HG02759 (cell line): ENCODE data around the gene FECH.

Experiments
- ATAC-seq: cut with Tn5 transposase; IDR thresholded peaks from one replicate; pipeline ENCODE4 v1.9.1; 2021; ENCODE audit warnings: mild to moderate bottlenecking, moderate library complexity; ENCODE audit not compliant: unreplicated experiment

Gene FECH

DNA sequence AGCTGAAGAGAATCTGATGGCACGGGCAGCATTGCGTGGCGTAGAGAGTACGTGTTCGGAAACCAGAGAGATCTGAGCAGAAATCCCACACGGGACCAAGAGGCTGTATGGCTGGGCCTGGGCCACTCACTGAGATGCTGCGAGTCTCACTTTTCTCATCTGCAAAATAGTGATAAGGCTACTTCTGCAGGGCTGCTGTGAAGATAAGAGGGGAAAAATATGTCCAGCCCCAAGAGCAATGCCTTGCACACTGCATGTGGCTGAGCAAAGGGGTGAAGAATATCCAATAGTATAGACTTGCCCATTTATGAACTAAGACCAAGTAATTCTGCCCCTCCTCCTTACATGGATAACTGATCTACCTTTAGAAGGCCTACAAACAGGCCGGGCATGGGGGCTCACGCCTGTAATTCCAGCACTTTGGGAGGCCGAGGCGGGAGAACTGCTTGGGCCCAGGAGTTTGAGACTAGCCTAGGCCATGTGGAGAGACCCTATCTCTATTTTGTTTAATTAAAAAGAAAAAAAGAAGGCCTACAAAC is 3.1 kb downstream of the FECH start:
- no peak for ATAC-seq

DNA sequence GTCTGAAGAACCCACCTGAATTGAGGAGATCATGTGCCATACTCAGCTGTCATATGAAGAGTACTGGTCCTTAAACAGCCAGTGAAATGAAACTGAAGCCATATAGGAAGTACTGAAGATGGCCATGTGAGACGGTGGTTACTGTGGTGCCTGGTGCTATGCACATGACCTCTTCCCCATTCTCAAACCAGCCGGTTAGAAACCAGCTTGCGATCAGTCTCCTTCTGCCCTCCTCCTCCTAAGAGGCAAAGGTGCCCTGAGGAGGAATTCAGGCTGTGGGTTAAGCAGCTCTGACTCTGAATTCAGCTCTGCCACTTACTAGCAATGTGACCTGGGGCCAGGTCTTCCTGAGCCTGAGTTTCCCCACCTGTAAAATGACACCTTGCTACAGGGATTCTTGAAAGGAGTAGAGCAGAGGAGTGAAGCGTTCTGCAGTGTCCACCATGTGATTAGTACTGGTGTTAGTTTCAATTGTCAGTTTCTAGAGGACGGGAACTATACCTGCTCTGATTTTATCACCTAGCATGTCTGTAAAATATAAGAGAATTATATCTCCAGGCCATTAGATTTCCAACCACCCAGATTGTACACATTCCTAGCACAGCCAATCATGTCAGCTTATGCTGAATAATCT is 5.1 kb downstream of the FECH start:
- peak; percentile 93 for ATAC-seq

- ATAC-seq = no peak
Observed at GRCh38 chr18:57579934-57580333, 6.6 kb downstream of the FECH start.

GRCh38 chr18:57576316-57576715 is 10.2 kb downstream of the FECH start:
- no peak for ATAC-seq

DNA sequence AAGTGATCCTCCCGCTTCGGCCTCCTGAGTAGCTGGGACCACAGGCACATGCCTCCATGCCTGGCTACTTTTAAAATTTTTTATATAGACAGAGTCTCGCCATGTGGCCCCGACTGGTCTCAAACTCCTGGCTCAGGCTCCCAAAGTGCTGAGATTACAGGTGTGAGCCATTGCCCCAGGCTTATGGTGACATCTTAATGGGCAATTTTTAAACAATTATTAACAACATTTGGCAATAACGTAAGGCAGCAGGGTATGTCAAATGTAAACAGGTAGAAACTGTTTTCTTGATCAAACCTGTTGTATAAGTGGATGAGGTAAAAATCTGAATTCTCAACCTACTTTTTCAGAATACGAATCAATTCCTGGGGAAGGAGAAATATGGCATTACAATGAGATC is 11.0 kb downstream of the FECH start:
- ATAC-seq = no peak

DNA sequence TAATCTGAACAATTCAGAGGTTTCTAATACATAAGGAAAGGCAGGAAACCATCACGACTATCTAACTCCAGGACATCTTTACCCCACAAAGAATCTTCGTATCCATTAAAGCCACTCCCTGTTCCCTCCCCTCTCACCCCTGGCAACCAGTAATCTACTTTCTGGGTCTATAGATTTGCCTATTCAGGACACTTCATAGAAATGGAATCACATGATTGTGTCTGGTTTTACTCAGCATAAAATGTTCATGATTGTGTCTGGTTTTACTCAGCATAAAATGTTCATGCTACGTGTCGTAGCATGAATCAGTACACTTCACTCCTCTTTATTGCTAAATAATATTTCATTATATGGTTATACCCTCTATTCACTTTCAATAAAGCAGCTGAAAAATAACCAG is 11.6 kb downstream of the FECH start:
- no peak for ATAC-seq

GRCh38 chr18:57570162-57570561 is 16.3 kb downstream of the FECH start:
- ATAC-seq = no peak

GRCh38 chr18:57569133-57569532 is 17.4 kb downstream of the FECH start:
- ATAC-seq = no peak

DNA sequence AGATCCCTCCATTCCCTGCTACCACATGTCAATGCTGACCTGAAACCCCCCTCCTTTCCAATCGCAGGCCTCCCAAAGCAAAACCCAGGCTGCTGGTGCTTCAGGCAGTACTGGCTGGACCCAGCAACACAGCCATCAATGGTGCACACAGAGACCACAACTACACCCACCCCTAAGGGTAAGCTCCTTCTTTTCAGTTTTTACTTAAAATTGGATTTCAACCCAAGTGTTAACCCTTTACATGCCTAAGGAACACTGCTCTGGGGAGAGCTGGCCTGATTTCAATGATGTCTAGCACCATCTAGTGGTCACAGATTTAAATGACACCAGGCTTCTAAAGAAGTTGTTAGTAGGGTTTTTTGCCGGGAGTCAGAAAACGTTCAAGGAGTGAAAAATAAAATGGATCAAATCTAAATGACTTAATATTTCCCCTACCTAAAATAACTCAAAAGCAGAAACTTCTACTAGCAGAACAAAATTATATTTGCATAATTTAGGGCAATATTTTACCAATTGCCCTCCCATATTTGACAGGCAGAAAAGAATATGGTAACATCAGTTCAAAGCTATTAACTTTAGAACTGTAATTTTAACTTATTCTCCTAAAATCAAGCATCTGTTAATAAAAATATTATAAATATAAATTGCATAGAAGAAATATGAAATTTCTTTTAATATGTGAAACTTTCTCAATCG is 24.6 kb downstream of the FECH start:
- peak; percentile 60 for ATAC-seq

GRCh38 chr18:57561261-57561660 is 25.2 kb downstream of the FECH start:
- no peak for ATAC-seq

DNA sequence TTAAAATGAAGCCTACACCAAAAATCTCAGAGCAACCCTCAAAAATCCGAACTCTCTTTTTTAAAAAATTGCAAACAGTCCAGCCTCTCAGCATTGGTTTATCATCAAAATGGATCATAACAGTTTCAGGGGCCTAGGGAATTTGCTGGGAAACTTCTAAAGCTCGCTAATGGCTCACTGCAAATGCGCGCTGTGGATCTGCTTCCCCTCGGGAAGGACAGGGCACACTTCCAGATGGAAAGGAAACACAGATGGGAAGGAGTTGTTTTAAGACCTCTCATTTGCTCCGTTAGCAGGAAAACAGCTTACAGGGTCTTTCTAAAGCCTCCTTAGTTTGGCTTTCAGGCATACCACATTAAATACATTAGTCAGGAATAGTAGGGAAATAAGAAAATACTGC is 27.2 kb downstream of the FECH start:
- no peak for ATAC-seq

DNA sequence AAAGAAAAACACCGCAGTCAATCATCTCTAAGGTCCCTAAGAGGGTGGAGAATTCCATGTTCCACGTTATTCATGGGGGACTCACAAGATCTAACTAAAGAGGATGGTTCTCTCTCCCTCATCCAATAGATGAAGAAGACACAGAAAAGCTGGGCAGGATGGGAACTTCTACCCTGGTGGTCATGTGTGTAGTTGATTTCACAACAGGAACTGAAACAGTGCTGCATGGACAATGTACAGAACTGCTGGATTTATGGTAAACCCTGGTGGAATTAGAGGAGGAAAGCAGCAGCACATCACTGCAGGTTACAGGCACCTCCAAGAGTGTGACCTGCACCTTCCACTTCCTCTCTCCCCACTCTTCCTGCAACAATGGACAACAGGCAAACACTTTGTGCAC is 31.4 kb downstream of the FECH start:
- ATAC-seq = no peak

DNA sequence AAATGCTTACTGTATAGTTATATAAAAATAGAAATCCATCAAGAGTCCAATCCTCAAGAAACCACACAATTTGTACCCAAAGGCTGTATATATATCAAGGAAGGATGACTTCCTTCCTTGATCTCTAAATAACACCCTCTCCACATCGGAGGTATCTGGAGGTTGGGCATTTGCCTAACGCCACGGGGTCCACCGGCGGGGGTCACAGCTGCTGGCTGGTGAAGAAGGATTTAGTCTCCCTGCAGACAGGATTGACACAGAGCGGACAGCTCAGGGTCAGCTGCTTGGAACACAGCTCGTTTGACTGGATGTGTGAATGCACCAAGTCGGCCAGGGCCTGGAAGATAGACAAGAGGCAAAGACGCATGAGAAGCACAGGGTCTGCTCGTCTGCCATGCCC is 36.0 kb downstream of the FECH start:
- no peak for ATAC-seq

GRCh38 chr18:57547260-57547659 is 39.2 kb downstream of the FECH start:
- no peak for ATAC-seq

GRCh38 chr18:57544936-57545660 is 41.4 kb downstream of the FECH start:
- ATAC-seq = peak; percentile 85

- ATAC-seq = no peak
Observed at GRCh38 chr18:57543560-57543959, 42.9 kb downstream of the FECH start.

GRCh38 chr18:57542812-57543427 is 43.6 kb downstream of the FECH start:
- ATAC-seq = no peak

DNA sequence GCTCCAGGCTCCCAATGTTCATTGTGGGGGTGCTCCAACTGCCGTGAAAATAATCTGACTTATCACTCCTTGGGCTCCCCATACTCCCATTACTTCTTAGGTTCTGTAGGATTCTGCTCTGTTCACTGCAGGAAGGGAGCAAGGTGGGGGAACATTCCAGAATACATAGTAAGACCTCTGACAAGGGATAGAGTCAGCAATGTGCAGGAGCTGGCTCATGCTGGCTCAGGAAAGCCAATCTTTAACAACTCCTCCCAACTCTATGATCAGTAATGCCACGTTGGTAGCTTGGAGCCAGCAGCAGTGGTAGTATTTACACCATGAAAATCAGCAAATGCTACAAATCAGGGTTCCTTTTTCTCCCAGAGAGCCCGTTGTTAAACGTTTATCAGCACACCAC is 44.4 kb downstream of the FECH start:
- ATAC-seq = no peak

DNA sequence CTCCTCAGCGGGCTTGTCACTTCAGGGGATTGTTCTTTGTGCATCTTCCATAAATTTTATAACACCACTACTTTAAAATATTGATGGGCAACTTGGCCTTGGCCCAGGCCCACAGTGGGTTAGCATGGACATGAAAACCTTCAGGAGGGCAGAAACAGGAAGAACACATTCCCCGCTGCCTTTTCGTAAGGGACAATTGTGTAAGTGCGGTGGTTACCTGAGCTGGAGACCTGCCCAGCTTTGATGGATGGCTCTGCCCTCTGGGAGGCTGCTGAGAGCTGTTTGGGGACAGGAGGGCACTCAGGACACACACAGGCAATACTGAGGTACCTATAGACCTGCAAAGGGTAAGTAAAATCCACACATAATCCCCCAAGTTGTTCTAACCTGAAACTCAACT is 46.8 kb downstream of the FECH start:
- ATAC-seq = no peak

- no peak for ATAC-seq
Observed at GRCh38 chr18:57538614-57539013, 47.9 kb downstream of the FECH start.

DNA sequence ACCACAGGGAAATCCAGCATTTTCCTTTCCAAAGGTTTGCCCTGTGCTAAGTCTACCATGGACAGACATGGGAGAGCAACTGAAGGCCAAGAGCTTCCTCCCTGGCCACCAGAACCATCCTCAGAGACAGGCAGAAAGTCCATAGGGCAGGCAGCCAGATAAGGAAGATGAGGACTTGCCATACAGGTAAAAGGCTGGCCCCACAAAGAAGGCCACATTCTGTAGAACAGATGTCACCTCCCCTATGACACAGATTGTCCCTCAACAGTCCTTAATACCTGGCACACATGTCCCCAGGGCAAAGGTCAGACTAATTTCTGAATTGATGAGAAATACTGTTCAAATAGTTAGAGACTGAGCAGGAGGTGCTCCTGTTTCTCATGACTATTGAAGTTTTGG is 52.0 kb downstream of the FECH start:
- ATAC-seq = no peak
